ENCODE results near the gene DMBT1. TPM values are rescaled to one million over a fixed set of nuclear protein-coding genes. Genes with fewer than 3 reads are reported as not detected.

Gene DMBT1
- total RNA-seq, 1 experiment from 2014 or later: 4.6 TPM

DNA sequence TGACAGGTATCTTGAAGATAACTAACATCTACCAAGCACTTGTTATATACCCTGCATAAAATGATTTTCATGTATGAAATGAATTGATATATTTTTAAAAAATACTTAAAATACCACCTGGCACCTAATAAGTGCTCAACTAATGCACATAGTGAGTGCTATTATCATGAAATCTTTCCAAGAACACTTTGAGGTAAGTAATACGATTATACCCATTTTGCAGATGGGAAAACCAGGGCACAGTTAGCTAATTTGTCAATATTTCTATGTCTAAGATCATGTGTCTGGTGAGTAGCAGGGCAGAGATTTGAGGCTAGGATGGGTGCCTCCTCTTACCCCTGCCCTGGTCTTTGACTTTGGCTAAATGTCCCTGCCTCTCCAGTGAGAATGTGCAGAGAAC lies 6.1 kb downstream of the DMBT1 start:
- CTCF ChIA-PET: no interaction called here
- Mint-ChIP-seq H3K27me3 (ENCODE audit: unreplicated experiment) (peaks cover 28% of the 10 kb centered on the region), H3K9me3 (ENCODE audit: low read depth, unreplicated experiment) (peaks cover 3% of the 10 kb centered on the region), H3K36me3 (ENCODE audit: insufficient read depth, unreplicated experiment) (no peaks in the 10 kb centered on the region), H3K4me3 (ENCODE audit: low read depth, unreplicated experiment) (no peak overlapping the region), H3K4me1 (ENCODE audit: low read depth, unreplicated experiment) (peaks cover 7% of the 10 kb centered on the region), H3K27ac (ENCODE audit: unreplicated experiment) (no peak overlapping the region)
- no peak for DNase-seq
- intact Hi-C loops (cut with micrococcal nuclease; ENCODE audit: unreplicated experiment): loop anchor here (2.0 to 10.0 kb wide), 3 partner anchors 122 to 269 kb away; no protein-coding TSS in a partner anchor
- TF ChIP-seq, protein P1, sequence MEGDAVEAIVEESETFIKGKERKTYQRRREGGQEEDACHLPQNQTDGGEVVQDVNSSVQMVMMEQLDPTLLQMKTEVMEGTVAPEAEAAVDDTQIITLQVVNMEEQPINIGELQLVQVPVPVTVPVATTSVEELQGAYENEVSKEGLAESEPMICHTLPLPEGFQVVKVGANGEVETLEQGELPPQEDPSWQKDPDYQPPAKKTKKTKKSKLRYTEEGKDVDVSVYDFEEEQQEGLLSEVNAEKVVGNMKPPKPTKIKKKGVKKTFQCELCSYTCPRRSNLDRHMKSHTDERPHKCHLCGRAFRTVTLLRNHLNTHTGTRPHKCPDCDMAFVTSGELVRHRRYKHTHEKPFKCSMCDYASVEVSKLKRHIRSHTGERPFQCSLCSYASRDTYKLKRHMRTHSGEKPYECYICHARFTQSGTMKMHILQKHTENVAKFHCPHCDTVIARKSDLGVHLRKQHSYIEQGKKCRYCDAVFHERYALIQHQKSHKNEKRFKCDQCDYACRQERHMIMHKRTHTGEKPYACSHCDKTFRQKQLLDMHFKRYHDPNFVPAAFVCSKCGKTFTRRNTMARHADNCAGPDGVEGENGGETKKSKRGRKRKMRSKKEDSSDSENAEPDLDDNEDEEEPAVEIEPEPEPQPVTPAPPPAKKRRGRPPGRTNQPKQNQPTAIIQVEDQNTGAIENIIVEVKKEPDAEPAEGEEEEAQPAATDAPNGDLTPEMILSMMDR (IDR thresholded peaks at IDR 0.05; ENCODE audit: unreplicated experiment): no peak
- no TSS peak for BruUV-seq (replicated peaks)

DNA sequence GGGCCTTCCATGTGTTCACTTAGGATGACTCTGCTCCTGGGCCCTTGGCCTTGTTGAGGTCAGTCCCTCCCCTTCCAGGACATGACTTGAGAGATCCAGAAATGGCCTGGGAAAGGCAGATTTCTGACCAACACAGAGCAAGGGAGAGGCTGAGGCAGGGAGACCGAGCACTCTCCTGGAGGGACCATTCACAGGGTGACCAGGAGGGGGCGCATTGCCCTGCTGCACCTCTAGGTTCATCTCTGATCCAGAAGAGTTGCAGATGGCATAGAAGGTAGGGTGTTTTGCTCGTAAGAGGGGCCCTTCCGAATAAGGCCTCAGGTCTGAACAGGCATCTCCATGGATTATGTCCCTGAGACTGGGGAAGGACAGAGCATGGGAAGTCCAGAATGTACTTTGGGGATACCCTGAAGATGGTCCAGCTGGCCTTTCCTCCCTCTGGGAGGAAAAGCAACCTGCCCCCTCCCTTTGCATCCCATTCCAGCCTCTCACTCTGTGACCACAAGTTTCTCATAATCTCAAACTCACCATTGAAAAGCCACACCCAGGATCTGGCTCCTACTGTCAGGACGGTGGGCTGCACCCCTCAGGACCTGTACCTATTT lies 6.6 kb downstream of the DMBT1 start:
- no peak overlapping the region for H3K4me3 Mint-ChIP-seq (ENCODE audit: low read depth, unreplicated experiment)
- H3K27ac Mint-ChIP-seq (ENCODE audit: unreplicated experiment): no peak overlapping the region
- intact Hi-C loops (cut with micrococcal nuclease; ENCODE audit: unreplicated experiment): loop anchor here (2.0 to 10.0 kb wide), 3 partner anchors 122 to 270 kb away; no protein-coding TSS in a partner anchor
- TF ChIP-seq, protein P1 (IDR thresholded peaks at IDR 0.05; ENCODE audit: unreplicated experiment): no peak
- H3K9me3 Mint-ChIP-seq (ENCODE audit: low read depth, unreplicated experiment): peaks cover 3% of the 10 kb centered on the region
- no TSS peak for BruUV-seq (replicated peaks)
- peaks cover 28% of the 10 kb centered on the region for H3K27me3 Mint-ChIP-seq (ENCODE audit: unreplicated experiment)
- DNase-seq: peak; percentile 19
- H3K36me3 Mint-ChIP-seq (ENCODE audit: insufficient read depth, unreplicated experiment): no peaks in the 10 kb centered on the region
- CTCF ChIA-PET: no interaction called here
- peaks cover 2% of the 10 kb centered on the region for H3K4me1 Mint-ChIP-seq (ENCODE audit: low read depth, unreplicated experiment)

DNA sequence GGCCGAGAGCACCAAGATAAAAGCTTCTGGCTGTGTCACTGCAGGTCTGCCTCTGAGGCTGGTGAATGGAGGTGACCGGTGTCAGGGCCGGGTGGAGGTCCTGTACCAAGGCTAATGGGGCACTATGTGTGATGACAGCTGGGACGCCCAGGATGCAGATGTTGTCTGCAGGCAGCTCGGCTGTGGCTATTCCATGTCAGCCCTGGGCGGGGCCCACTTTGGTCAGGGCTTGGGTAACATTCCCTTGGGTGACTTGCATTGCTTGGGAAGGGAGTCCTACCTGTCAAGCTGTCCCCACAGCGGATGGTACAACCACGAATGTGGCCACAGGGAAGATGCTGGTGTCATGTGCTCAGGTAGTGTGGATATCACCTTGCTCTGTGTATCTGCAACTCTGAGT lies 8.0 kb downstream of the DMBT1 start:
- no peaks in the 10 kb centered on the region for H3K4me1 Mint-ChIP-seq (ENCODE audit: low read depth, unreplicated experiment)
- H3K27ac Mint-ChIP-seq (ENCODE audit: unreplicated experiment): no peak overlapping the region
- peaks cover 3% of the 10 kb centered on the region for H3K9me3 Mint-ChIP-seq (ENCODE audit: low read depth, unreplicated experiment)
- no TSS peak for BruUV-seq (replicated peaks)
- CTCF ChIA-PET: no interaction called here
- intact Hi-C loops (cut with micrococcal nuclease; ENCODE audit: unreplicated experiment): loop anchor here (5.0 to 10.0 kb wide), 2 partner anchors 124 to 271 kb away; no protein-coding TSS in a partner anchor
- H3K4me3 Mint-ChIP-seq (ENCODE audit: low read depth, unreplicated experiment): no peak overlapping the region
- TF ChIP-seq, protein P1 (IDR thresholded peaks at IDR 0.05; ENCODE audit: unreplicated experiment): no peak
- DNase-seq: no peak
- no peaks in the 10 kb centered on the region for H3K36me3 Mint-ChIP-seq (ENCODE audit: insufficient read depth, unreplicated experiment)
- H3K27me3 Mint-ChIP-seq (ENCODE audit: unreplicated experiment): peaks cover 30% of the 10 kb centered on the region

DNA sequence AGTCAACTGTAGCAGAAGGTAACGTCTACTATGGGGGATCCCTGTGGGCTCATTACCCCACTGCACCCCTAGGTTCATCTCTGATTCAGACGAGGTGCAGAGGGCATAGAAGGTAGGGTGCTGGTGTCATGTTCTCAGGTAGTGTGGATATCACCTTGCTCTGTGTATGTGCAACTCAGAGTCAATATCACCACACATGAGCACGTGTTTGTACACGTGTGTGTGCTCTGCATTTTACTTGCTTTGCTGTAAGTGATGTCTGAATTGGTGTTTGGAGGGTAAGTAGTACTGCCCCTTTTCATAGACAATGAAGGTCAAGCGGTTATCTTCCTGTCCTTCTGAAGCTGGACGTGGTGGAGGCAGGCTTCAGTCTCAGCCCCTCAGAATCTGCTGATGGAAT lies 10.4 kb downstream of the DMBT1 start:
- H3K9me3 Mint-ChIP-seq (ENCODE audit: low read depth, unreplicated experiment): peaks cover 3% of the 10 kb centered on the region
- H3K36me3 Mint-ChIP-seq (ENCODE audit: insufficient read depth, unreplicated experiment): no peaks in the 10 kb centered on the region
- CTCF ChIA-PET: no interaction called here
- H3K27ac Mint-ChIP-seq (ENCODE audit: unreplicated experiment): no peak overlapping the region
- H3K27me3 Mint-ChIP-seq (ENCODE audit: unreplicated experiment): peaks cover 45% of the 10 kb centered on the region
- H3K4me3 Mint-ChIP-seq (ENCODE audit: low read depth, unreplicated experiment): no peak overlapping the region
- no TSS peak for BruUV-seq (replicated peaks)
- no peak for DNase-seq
- intact Hi-C loops (cut with micrococcal nuclease; ENCODE audit: unreplicated experiment): no loop called here
- H3K4me1 Mint-ChIP-seq (ENCODE audit: low read depth, unreplicated experiment): no peaks in the 10 kb centered on the region
- TF ChIP-seq, protein P1 (IDR thresholded peaks at IDR 0.05; ENCODE audit: unreplicated experiment): no peak

All from Calu3 (cell line).